Hindlimb muscle (tissue), 1 donor: Measurements from ENCODE around the gene MINDY4. TPM values are rescaled to one million over a fixed set of nuclear protein-coding genes. Genes with fewer than 3 reads are reported as not detected.

Experiments
- DNase-seq: peaks from one replicate; pipeline ENCODE4 v3.0.0-alpha.2; 2013
- polyA plus RNA-seq: library from polyadenylated mRNA; unstranded; fragments of 120-200 nt; gene quantifications from one replicate; pipeline ENCODE4 v1.2.1, GENCODE V29; 2013; ENCODE audit not compliant: insufficient read length

The MINDY4 gene
- polyA plus RNA-seq, 1 donor, result 4.7 TPM

- DNase-seq, result peak; percentile 50
Measured at GRCh38 chr7:30743371-30744074, 27.7 kb upstream of the MINDY4 start.

GRCh38 chr7:30744075-30744417 is 27.2 kb upstream of the MINDY4 start:
- no peak for DNase-seq

- DNase-seq, result no peak
Measured at GRCh38 chr7:30745261-30745941, 25.8 kb upstream of the MINDY4 start.

- no peak for DNase-seq
Measured at GRCh38 chr7:30750010-30750409, 21.2 kb upstream of the MINDY4 start.

- peak; percentile 68 for DNase-seq
Measured at GRCh38 chr7:30750683-30751650, 20.2 kb upstream of the MINDY4 start.

GRCh38 chr7:30751696-30752273 is 19.4 kb upstream of the MINDY4 start, which contains the start of gene INMT:
Gene INMT (plus strand): TSS chr7:30752135. CDS start chr7:30752151, 16 bp downstream.
- DNase-seq, result peak; percentile 51

GRCh38 chr7:30752484-30752883 is 18.7 kb upstream of the MINDY4 start:
- DNase-seq, result no peak

GRCh38 chr7:30752979-30753378 is 18.2 kb upstream of the MINDY4 start:
- DNase-seq, result peak; percentile 95

- DNase-seq, result no peak
Measured at GRCh38 chr7:30754315-30754877, 16.8 kb upstream of the MINDY4 start.

GRCh38 chr7:30755384-30756154 is 15.6 kb upstream of the MINDY4 start:
- peak; percentile 59 for DNase-seq

- DNase-seq, result peak; percentile 50
Measured at GRCh38 chr7:30757342-30757692, 13.9 kb upstream of the MINDY4 start.

GRCh38 chr7:30760514-30761213 is 10.6 kb upstream of the MINDY4 start:
- DNase-seq, result no peak

GRCh38 chr7:30761214-30762156 is 9.7 kb upstream of the MINDY4 start:
- no peak for DNase-seq

GRCh38 chr7:30764030-30764975 is 6.9 kb upstream of the MINDY4 start:
- peak; percentile 66 for DNase-seq

- DNase-seq, result no peak
Measured at GRCh38 chr7:30765408-30765807, 5.8 kb upstream of the MINDY4 start.

- DNase-seq, result no peak
Measured at GRCh38 chr7:30770845-30771173, 408 bp upstream of the MINDY4 start.

GRCh38 chr7:30771880-30772425 is 736 bp downstream of the MINDY4 start:
- DNase-seq, result no peak

- DNase-seq, result no peak
Measured at GRCh38 chr7:30772984-30773383, 1.8 kb downstream of the MINDY4 start.
